HepG2 (cell line): ENCODE data around the gene HSPB6. TPM values are rescaled to one million over a fixed set of nuclear protein-coding genes. Genes with fewer than 3 reads are reported as not detected.

ENCODE experiments used
- ATAC-seq: fragments of 200-7000 bp; cut with Tn5 transposase; 3 replicates; pipeline ENCODE4 v1.9.1; 2020; ENCODE audit warnings: mild to moderate bottlenecking, moderate library complexity
- BruUV-seq: library from RNA; stranded (reverse); fragments of 400-500 nt; replicated peaks from 2 replicates; lab custom pipeline; 2021; lab: Mats Ljungman, UMichigan
- CTCF ChIA-PET: fragments of 300-600 bp; formaldehyde crosslinking; extraction: SDS; loops from one replicate; lab custom pipeline; 2021; ENCODE audit warnings: low total read pairs, inconsistent platforms, low intra/inter-chr PET ratio; lab: Yijun Ruan, JAX
- POLR2A ChIA-PET: fragments of 350-600 bp; sonication (Branson Sonifier 250); formaldehyde crosslinking; loops from one replicate; lab custom pipeline; 2020; ENCODE audit warnings: antibody characterized with exemption, inconsistent platforms; lab: Yijun Ruan, JAX
- DNase-seq: peaks from one replicate; pipeline ENCODE4 v3.0.0-alpha.2; 2015; ENCODE audit warnings: low spot score
- FAIRE-seq: peaks from 3 replicates; lab custom pipeline; 2011; peaks lifted over from hg19 to GRCh38; lab: Jason Lieb, UNC
- H2AFZ ChIP-seq: one replicate; pipeline ENCODE4 v1.6.1; 2011; ENCODE audit warnings: low read length, inconsistent platforms
- H3K27ac ChIP-seq: fragments of 300-600 bp; 3 replicates; pipeline ENCODE4 v1.8.0; 2011; ENCODE audit warnings: mixed run types, mild to moderate bottlenecking, mixed read lengths, low read length, inconsistent platforms; ENCODE audit not compliant: insufficient read depth; ENCODE audit errors: extremely low read length
- H3K27me3 ChIP-seq, 2 experiments: fragments of 200-600 bp in 1 of 2; 2 replicates in 1 of 2; 3 replicates in 1 of 2; pipeline versions ENCODE4 v1.6.0 to v1.8.0; 2011; ENCODE audit warnings: low read length in 2 of 2, mild to moderate bottlenecking in 2 of 2, moderate library complexity in 2 of 2, inconsistent platforms in 1 of 2; ENCODE audit not compliant: insufficient read depth in 2 of 2, control insufficient read depth in 1 of 2
- H3K36me3 ChIP-seq, 2 experiments: fragments of 200-600 bp in 1 of 2; replicated peaks in 1 of 2; 2 replicates in 1 of 2; 3 replicates in 1 of 2; pipeline versions ENCODE4 v1.5.1 to v1.8.0; 2011; ENCODE audit warnings: low read length in 2 of 2, inconsistent platforms in 1 of 2; ENCODE audit not compliant: insufficient read depth in 2 of 2, control insufficient read depth in 1 of 2
- H3K4me1 ChIP-seq: 2 replicates; pipeline ENCODE4 v1.5.1; 2012; ENCODE audit warnings: low read length, inconsistent platforms; ENCODE audit not compliant: insufficient read depth
- H3K4me2 ChIP-seq: 2 replicates; pipeline ENCODE4 v1.6.0; 2011; ENCODE audit warnings: low read depth, low read length, inconsistent platforms
- H3K4me3 ChIP-seq, 3 experiments: fragments of 200-600 bp in 1 of 3; sonication (generic), shearing (Covaris generic) in 1 of 3; replicated peaks in 1 of 3; 2 replicates each; pipeline ENCODE4 v1.5.1; 2011 to 2016; ENCODE audit warnings: low read length in 3 of 3, inconsistent platforms in 2 of 3, low read depth in 2 of 3, mild to moderate bottlenecking in 2 of 3, control low read depth in 1 of 3, mixed read lengths in 1 of 3; ENCODE audit not compliant: insufficient read depth in 1 of 3
- H3K79me2 ChIP-seq: one replicate; pipeline ENCODE4 v1.6.1; 2011; ENCODE audit warnings: low read length, inconsistent platforms; ENCODE audit not compliant: insufficient read depth
- H3K9ac ChIP-seq: 2 replicates; pipeline ENCODE4 v1.6.0; 2011; ENCODE audit warnings: mild to moderate bottlenecking, low read depth, low read length, inconsistent platforms; ENCODE audit not compliant: insufficient read depth
- H3K9me3 ChIP-seq: 2 replicates; pipeline ENCODE4 v1.5.1; 2012; ENCODE audit warnings: mild to moderate bottlenecking, low read length
- H4K20me1 ChIP-seq: 2 replicates; pipeline ENCODE4 v1.6.0; 2011; ENCODE audit warnings: inconsistent platforms, mild to moderate bottlenecking, low read length, moderate library complexity; ENCODE audit not compliant: insufficient read depth
- AGO2 ChIP-seq: fragments of 200-400 bp; formaldehyde crosslinking; optimal IDR thresholded peaks from 2 replicates; pipeline ENCODE3; 2017; ENCODE audit warnings: mild to moderate bottlenecking, low read depth, low read length, moderate library complexity
- PITX1 ChIP-seq: sonication (generic); formaldehyde crosslinking; IDR thresholded peaks from 2 replicates; pipeline ENCODE4 v1.5.1; 2020; ENCODE audit warnings: mild to moderate bottlenecking, missing genetic modification reagents
- RBFOX2 ChIP-seq: fragments of 200-400 bp; formaldehyde crosslinking; IDR thresholded peaks from 2 replicates; pipeline ENCODE4 v1.6.1; 2017; ENCODE audit warnings: low read depth, mild to moderate bottlenecking, low read length
- WGBS: methylation state at CpG from one replicate; pipeline ENCODE4 v1.1.6; 2017; ENCODE audit warnings: low lambda C conversion rate; 5-methylcytosine and 5-hydroxymethylcytosine counted together
- in situ Hi-C: cut with HindIII; loops from 2 replicates; pipeline ENCODE4 v1.10.0; 2017; ENCODE audit warnings: low pct_unique_long_range_greater_than_20kb; ENCODE audit not compliant: extremely low pct_ligation_motif_present
- intact Hi-C: fragments of 100-400 bp; cut with micrococcal nuclease; formaldehyde crosslinking; loops from one replicate; pipeline ENCODE4 v1.10.0; 2022; ENCODE audit not compliant: unreplicated experiment
- polyA plus RNA-seq, 8 experiments: library from polyadenylated mRNA; depleted of rRNA in 3 of 8; stranded (reverse) in 7 of 8; unstranded in 1 of 8; fragments of >200 nt; fragmentation: Illumina TruSeq in 4 of 8; extraction: Trizol in 4 of 8; gene quantifications; 2 replicates each; pipeline versions ENCODE4 v1.2.1 to v1.2.3, GENCODE V29; 2011 to 2016; ENCODE audit warnings: low read depth in 4 of 8, missing spikeins in 1 of 8, mixed read lengths in 1 of 8; ENCODE audit not compliant: insufficient read depth in 1 of 8
- total RNA-seq, 5 experiments: library from RNA; depleted of rRNA; stranded (reverse); fragments of >200 nt; fragmentation: Illumina TruSeq; extraction: Trizol; gene quantifications; 2 replicates each; pipeline ENCODE4 v1.2.3, GENCODE V29; 2016; ENCODE audit warnings: low read depth in 1 of 5
- TF ChIP-seq, protein P1 (sequence below): sonication (generic); formaldehyde crosslinking; conservative IDR thresholded peaks from 2 replicates; pipeline ENCODE4 v1.8.0; 2022; ENCODE audit warnings: low read depth, missing genetic modification reagents

HSPB6 gene
- total and polyA plus RNA-seq, 2 of the 13 experiments (the other 11 are each of a cell fraction or from before 2014, with no cell fraction given), result 0.18 TPM; not detected in 1

DNA sequence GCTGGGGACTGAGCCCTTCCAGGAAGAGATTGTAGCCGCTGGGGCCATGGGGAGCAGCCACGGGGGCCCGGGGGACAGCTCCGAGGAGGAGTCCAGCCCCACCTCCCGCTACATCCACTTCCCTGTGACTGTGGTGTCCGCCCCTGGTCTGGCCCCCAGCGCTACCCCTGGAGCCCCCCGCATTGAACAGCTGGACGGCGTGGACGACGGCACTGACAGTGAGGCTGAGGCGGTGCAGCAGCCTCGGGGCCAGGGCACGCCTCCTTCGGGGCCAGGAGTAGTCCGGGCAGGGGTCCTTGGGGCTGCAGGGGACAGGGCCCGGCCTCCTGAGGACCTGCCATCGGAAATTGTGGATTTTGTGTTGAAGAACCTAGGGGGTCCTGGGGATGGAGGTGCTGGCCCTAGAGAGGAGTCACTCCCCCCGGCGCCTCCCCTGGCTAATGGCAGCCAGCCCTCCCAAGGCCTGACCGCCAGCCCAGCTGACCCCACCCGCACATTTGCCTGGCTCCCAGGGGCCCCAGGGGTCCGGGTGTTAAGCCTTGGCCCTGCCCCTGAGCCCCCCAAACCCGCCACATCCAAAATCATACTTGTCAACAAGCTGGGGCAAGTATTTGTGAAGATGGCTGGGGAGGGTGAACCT is 24.2 kb downstream of the HSPB6 start:
- H3K79me2 ChIP-seq, result no peaks in the 10 kb centered on the region
- no TSS peak for BruUV-seq
- 95% methylated on average over 17 of the region's 25 CpGs for WGBS
- CTCF ChIA-PET, result no interaction called here
- H3K36me3 ChIP-seq, result peaks cover 42 to 91% of the 10 kb centered on the region in 2 experiments; a peak in 4 of 5 replicates
- no peaks in the 10 kb centered on the region for H3K9me3 ChIP-seq
- TF ChIP-seq RBFOX2, result peak; percentile 54
- TF ChIP-seq, protein P1, sequence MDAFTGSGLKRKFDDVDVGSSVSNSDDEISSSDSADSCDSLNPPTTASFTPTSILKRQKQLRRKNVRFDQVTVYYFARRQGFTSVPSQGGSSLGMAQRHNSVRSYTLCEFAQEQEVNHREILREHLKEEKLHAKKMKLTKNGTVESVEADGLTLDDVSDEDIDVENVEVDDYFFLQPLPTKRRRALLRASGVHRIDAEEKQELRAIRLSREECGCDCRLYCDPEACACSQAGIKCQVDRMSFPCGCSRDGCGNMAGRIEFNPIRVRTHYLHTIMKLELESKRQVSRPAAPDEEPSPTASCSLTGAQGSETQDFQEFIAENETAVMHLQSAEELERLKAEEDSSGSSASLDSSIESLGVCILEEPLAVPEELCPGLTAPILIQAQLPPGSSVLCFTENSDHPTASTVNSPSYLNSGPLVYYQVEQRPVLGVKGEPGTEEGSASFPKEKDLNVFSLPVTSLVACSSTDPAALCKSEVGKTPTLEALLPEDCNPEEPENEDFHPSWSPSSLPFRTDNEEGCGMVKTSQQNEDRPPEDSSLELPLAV (CRISPR knock-in tag), result no peak
- no peak overlapping the region for H3K4me3 ChIP-seq
- H3K27me3 ChIP-seq, result no peaks in the 10 kb centered on the region
- no peak overlapping the region for H3K9ac ChIP-seq
- no peak for FAIRE-seq
- H3K4me2 ChIP-seq, result no peak overlapping the region
- no peak for DNase-seq
- in situ Hi-C loops, result no loop called here
- intact Hi-C loops, result no loop called here
- POLR2A ChIA-PET, result interaction anchor here (3.6 kb wide), 1 partner anchor 7 kb away, joined by 11 read pairs; no protein-coding TSS in a partner anchor
- ATAC-seq, result no peak
- no peak overlapping the region for H2AFZ ChIP-seq
- no peaks in the 10 kb centered on the region for H4K20me1 ChIP-seq
- no peaks in the 10 kb centered on the region for H3K4me1 ChIP-seq
- H3K27ac ChIP-seq, result no peak overlapping the region

DNA sequence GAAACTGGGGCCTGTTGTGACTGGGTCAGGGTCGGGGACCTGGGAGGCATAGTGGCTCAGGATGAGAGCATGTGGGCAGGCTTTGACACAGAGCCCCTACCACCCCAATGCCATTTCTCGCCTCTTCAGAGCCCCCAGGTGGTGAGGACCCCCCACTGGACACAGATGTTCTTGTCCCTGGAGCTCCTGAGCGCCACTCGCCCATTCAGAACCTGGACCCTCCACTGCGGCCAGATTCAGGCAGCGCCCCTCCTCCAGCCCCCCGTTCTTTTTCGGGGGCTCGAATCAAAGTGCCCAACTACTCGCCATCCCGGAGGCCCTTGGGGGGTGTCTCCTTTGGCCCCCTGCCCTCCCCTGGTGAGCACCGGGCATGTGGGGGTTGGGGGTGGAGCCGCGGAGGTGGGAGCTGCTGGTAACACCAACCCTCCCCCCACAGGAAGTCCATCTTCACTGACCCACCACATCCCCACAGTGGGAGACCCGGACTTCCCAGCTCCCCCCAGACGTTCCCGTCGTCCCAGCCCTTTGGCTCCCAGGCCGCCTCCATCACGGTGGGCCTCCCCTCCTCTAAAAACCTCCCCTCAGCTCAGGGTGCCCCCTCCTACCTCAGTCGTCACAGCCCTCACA is 24.9 kb downstream of the HSPB6 start:
- Histone ChIP-seq H3K27me3 (no peaks in the 10 kb centered on the region), H2AFZ (no peak overlapping the region), H3K27ac (no peak overlapping the region), H3K36me3 (peaks cover 50 to 93% of the 10 kb centered on the region in 2 experiments; a peak in 4 of 5 replicates), H3K4me2 (no peak overlapping the region), H3K79me2 (no peaks in the 10 kb centered on the region), H3K4me3 (no peak overlapping the region), H3K9ac (no peak overlapping the region), H4K20me1 (no peaks in the 10 kb centered on the region), H3K9me3 (no peaks in the 10 kb centered on the region), H3K4me1 (no peaks in the 10 kb centered on the region)
- POLR2A ChIA-PET, result interaction anchor here (1.3 to 3.6 kb wide), 2 partner anchors 8 to 13 kb away, joined by 4 to 11 read pairs; no protein-coding TSS in a partner anchor
- CTCF ChIA-PET, result no interaction called here
- FAIRE-seq, result no peak
- WGBS, result 97% methylated on average over 16 of the region's 21 CpGs
- ATAC-seq, result no peak
- BruUV-seq, result no TSS peak
- TF ChIP-seq AGO2, result peak; percentile 12
- TF ChIP-seq PITX1 (CRISPR knock-in tag), result no peak
- no peak for DNase-seq
- intact Hi-C loops, result no loop called here
- in situ Hi-C loops, result no loop called here
